Stimulated activated CD4-positive, alpha-beta T cell treated with anti-CD3 and anti-CD28 coated beads, Interleukin-4, amount 100 ng/mL, for 4 hours (primary cell): Measurements from ENCODE around the gene DLG5.

Experiments
- DNase-seq, 2 experiments: peaks; one replicate each; pipeline ENCODE4 v3.0.0-alpha.2; 2020

DLG5 gene

DNA sequence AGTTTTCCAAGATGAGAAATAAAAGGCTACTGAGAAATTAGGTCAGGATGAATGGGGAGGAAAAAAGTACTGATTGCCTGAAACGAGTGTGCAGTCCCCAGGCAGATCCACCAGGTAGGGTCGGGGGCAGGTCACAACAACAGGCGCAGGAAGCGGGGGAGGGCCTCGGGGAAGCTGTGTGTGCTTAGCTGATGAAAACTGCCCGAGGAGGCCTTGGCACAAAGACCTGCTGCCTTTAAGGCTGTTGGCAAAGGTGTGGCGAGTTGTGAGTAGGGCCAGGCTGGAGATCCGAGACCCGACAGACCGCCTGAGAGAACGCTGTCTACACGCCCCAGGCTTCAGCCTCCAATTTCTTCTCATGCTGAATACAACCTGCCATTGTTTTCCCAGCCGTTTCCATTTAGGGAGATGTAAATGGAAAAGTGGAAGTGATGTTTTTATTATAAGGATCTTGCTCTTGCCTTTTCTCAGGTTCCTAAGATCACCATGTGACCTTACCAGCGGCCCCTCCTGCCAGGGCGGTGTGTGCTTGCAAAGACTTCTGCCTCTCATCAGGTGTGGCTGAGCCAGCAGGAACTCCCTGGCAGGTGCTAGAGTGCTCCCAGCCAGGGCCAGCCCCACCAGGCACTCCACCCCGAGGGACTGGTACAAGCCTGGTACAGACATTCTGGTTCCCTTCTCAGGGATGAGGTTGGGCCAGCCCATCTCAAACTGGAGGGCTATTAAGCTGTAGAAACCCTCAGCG lies 60.8 kb downstream of the DLG5 start:
- no peak for DNase-seq

DNA sequence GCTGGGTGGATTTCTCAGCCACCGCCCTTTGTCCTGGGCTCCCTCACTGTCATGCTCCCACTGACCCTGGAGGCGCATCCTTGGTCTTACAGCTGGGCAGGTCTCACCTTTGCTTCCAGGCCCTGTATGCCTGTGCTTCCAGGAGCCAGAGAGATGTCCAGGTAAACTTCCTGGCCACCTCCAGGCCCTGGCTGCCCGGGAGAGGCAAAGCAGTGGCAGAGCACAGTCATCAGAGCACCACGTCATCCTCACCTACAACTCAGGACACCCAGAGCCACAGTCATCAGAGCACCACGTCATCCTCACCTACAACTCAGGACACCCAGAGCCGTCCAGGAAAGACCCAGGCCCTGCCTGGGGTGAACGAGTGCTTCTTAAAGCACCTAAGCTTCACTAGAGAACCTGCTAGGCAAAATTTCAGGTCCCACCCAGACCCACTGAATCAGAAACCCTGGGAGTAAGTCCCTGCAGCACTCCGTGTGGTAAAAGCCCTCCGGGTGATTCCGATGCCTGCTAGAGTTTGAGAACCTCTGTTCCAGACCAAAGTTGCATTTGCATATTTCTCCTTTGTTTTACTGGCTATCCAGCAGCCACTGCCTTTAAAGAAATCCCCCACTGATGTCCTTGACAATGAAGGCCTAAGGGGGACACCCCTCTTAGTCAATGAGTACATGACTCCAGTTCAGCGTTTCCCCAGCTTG lies 62.3 kb downstream of the DLG5 start:
- no peak for DNase-seq

DNA sequence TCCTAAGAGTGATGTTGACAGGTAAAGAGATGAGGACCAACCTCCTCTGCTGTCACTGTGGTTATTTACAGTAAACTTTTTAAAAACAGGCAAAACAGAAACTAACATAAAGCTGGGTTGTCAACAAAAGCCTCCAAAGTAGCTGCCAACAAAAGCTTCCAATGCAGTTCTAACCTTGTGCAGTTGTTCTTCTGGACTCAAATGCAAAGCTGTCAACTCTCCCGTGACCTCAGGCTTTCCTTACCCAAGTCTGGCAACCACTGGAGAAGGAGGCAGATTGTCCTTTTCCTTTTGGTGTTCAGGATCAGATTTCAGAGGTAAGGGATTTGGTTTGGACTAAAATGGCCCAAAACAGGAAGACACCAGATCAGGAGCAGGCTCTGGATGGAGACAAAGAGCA lies 63.1 kb downstream of the DLG5 start:
- DNase-seq: no peak

DNA sequence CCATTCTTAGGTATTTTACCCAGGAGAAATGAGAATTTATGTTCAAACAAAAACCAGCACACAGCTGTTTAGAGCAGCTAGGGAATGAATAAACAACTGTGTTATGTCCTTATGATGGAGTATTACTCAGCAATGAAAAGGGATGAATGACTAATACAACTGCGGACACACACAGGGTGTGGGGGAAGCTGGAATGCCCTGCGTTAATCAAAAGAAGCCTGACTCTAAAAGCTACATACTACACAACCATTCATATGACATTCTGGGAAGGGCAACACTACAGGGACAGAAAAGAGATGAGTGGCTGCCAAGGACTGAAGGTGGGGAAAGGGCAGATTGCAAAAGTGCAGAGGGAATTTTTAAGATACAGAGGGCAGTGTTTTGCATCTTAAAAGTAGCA lies 64.0 kb downstream of the DLG5 start:
- DNase-seq: no peak

DNA sequence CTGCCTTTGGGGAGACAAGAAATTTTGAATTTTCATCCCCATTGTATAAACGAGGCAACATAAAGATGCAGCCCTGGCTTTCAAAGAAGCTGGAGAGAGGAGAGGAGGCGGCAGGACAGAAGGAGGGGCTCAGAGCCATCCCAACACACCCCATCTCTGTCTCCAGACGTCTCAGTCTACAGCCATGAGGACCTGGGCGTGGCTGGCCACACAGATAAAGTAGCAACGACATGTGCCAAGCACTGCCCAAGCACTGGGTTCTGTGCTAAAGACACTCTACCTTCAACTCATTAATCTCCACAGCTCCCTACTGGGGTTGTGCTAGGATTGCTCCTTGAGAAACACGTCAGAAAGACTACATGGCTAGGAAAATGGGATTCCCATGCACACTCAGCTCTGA lies 65.2 kb downstream of the DLG5 start:
- no peak for DNase-seq

DNA sequence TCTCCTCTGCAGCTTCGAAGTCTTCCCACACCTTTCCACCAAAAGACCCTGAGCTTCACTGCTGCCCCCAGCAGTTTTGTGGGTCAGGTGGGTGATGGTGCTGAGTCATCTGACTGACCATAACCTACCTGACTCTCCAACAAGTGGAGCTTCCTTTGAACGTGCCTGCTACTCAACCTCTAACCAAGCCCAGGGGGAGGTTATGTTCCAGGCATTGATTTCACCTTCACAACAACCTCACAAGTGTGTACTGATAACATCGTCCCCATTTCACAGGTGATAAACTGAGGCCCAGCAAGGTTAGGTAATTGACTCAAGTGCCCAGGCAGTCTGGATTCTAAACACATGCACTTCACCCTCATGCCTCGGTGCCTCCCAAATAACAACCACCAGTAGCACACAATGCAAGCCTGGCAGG lies 66.7 kb downstream of the DLG5 start:
- no peak for DNase-seq

DNA sequence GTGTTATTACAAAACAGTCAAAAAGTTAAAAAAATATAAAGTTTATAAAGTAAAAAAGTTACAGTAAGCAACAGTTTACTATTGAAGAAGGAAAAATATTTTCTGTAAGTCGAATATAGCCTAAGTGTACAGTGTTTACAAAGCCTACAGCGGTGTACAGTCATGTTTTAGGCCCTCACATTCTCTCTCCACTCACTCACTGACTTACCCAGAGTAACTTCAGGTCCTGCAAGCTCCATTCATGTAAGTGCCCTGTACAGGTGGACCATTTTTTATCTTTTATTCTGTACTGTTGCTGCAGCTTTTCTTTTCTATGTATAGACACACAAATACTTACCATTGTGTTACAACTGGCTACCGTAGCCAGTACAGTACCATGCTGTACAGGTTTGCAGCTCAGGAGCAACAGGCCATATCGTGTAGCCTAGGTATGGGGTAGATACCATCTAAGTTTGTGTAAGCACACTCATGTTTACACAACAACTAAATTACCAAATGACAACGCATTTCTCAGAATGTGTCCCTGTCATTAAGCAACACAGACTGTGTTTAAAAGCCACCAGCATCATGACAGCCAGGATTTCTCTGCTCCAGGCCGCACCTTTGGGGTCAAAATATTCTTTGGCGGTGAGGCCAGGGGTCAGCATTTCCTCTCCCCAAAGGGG lies 67.2 kb downstream of the DLG5 start:
- DNase-seq: no peak

DNA sequence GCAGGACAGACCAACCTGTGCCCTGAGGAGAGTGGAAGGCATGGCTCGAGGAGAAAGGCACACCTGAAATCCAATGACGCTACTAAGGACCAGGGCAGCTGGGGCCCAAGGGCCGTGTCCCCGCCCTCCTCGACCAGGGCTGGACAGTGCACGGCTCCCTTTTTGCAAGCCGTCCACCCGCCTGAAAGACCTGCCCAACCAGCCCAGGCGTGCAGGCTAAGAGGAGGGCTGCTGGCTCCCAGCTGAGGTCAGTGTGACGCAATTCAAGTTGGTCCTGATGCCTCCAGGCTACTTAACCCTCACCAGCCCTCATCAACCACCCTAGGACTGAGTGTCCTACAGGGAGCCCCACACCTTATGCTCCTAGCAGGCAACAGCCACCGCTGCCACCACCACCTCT lies 69.3 kb downstream of the DLG5 start:
- DNase-seq: no peak

DNA sequence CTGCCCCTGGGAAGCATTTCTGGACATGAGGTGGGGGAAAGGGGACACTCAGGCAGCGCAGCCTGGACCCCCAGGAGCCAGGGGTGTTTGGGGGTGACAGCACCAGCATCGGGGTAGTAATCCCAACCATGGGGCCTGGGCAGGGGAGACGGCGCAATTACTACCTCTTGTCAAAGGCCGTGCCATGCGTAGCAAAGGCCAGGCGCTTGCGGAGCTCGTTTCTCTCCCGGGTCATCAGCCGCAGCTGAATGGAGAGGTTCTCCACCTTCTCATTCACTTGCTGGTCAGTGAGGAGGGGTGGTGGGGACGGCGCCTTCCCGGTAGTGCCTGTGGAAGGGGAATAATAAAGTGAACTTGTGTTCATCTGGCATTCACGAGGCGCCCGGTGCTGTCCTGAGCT lies 70.0 kb downstream of the DLG5 start:
- no peak for DNase-seq

DNA sequence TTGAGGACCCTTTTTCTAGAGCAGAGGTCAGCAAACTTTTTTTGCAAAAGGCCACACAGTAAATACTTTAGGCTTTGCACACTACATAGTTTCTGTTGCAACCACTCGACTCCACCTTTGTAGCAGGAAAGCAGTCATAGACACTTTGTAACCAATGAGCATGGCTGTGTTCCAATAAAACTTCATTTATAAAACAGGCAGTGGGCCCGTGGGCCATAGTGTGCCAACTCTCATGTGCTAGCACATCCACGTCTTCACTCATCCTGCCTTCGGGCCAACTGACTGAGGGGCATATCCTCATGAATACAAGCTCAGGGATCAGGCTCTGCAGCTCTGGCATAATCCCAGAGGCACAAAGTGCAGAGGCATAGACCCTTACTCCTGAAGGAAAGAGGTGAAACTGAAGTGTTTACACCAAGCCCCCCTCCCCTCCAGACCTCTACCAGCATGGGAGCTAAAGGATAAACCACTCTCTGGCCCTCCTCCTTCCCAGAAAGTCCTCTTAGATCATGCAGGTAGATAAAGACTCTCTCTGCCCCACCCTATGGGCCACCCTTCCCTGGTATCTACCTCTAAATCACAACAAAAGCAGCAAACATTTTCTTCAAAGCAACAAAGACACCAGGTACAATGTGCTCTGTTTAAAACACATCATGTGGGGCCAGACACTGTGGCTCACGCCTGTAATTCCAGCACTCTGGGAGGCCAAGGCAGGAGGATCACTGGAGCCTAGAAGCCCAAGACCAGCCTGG lies 71.0 kb downstream of the DLG5 start:
- DNase-seq: no peak

DNA sequence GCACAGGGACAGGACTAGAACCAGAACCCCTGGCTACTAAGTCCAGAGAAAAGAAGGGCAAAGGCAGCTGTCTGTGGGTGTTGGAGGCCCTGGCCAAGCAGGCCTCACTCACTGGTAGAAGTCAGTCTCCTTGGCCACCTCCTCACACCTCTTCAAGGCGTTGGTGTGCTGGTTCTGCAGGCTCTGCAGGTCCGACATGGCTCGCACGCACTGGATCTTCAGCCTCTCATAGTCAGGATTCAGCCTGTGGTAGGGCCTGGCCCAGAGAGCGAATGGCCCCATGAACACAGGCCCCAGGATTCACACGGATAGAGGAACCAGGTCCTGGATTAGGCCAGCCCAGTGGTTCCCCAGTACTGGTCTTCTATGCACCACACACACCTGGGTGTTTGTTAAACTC lies 72.4 kb downstream of the DLG5 start:
- DNase-seq: no peak

DNA sequence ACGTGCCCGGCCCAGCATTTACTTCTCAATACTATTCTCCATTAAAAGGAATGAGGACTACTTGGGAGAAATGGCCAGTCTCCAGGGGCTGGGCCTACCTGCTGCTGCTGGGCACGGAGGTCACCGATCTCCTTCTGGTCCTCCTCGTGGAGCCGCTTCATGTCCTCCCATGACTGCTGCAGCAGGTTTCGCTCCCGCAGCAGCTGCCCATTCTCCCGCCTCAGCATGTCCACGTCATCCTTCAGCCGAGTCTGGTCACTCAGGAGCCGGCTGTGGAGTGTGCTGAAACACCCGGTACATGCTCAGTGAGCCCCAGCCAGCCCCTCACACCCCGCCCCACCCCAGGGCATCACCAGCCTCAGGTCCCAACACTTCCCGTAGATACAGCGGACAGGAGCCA lies 73.3 kb downstream of the DLG5 start:
- DNase-seq: no peak

DNA sequence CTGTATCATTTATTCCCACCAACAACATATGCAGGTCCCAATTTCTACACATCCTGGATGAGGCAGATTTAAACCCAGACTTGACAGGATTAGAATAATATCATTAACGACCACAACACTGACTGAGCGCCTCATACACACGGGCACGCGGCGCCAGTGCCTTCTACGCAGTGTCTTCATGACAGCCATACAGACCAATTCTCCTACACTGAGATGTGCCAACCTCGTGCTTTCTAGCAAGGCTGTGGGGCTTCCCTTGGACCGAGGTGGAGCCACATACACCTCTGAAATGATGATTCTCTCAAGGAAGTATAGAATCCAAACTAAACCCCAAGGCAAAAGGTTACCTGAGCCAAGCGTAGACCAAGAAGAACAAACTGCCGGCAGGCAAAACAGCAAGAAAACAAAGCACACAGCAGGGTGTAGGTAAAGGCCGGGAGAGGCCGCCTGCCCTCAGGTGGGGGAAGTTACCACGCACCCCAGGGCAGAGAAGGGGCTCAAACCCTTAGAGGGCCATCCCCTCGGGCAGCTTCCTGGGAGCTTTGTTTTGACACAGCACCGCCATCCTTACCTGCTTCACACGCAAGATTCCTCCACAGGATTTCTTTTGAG lies 75.8 kb downstream of the DLG5 start:
- DNase-seq: no peak

DNA sequence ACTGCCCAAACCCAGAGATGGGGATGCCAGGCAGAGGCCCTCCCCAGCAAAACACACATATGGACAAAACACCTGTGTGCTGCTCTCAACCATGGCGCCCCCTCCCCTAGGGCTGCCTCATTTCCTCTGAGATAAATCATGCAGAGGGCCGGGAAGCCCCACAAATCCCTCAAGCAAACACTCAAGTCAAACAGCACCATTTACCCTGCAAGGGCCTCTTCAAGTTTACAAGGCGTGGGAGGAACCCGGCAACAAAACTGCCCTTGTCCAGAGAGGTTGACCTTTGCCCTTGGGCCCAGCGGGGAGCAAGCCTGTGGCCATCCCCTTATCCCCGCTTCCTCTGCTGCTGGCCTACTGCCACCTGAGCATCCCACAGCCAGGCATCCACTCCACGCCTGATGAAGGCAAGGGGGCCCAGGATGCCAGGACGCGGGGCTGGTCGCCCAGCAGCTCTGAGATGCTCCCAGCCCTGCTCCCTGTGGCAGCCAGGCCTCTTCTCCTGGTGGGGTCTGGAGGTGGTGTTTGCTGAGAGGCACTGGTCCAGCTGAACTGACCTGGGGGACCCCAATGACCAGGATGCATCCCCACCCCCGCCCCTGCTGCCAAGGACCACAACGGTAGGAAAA lies 77.4 kb downstream of the DLG5 start:
- DNase-seq: no peak

DNA sequence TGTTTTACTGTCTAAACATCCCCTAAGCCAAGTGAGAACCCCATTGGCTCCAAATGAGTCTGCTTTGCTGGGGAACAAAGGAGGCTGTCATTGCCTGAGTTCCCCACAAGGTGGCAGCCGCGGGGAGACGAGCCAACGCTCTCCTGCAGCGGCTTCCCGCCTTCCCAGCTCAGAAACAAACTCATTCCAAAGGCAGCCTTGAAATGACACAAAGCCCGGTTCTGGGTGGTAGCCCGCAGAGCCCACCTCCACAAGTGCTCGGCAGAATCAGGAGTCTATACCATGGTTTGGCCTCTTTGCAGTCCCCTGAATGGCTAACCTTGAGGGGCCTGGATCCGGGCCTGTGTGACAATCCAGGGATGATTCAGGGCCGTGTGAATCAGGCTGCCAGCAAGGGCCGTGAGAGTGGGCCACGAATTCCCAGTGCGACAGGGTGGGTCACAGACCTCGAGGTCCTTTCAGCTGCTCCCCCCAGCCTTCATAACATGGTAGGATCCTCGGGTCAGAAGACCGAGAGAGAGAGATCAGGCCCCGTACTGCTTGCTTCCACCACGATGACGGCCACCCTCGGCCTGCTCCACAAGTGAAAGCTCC lies 79.7 kb downstream of the DLG5 start:
- DNase-seq: peak; percentile 31 to 59

DNA sequence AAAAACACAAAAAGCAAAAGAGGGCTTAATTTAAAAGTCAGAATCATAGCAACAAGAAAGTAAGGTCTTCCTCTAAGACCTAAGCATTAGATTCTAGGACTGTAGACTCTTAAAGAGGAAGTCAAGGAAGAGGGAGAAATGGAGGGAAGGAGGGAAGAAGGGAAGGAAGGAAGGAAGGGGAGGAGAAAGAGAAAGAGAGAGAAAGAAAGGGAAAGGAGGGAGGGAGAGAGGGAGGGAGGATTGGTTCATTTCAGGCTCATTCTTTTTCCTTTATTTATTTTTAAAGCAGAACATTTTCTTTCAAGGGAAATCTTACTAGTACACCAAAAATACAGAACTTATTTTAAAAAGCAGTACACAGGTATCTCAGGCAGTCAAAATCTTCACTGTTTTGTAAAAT lies 81.1 kb downstream of the DLG5 start:
- DNase-seq: no peak

DNA sequence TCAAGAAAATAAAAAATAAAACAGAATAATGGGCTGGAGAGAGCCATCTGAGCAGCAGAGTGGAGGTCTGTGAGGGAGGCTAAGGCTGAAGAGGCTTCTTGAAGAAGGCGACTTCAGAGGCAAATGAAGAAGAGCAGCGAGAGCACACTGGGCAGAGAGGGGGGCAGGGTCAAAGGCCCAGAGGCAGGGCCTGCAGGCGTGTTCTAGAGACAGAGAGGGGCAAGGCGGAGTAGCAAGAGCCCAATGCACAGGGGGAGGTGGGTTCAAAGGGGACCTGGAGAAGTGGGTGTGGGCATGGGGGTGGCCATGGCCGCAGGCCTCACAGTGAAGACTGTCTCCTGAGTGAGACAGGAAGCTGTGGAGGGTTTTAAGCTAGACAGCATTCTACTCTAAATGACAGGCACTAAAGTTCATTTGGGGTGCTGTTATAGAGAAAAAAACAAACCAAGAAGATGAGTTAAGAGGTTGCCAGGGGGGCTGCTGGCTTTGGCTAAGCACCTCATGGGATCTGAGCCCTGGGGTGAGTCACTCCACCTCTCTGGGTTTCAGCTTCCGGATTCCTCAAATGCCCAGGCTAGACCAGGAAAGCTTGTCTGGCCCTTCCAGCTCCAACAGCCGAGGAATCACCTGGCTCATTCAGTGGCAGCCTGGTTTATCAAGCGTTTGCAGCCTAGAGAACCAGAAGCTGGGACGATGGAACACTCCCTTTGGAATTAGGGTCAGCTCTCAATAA lies 81.7 kb downstream of the DLG5 start:
- DNase-seq: no peak

DNA sequence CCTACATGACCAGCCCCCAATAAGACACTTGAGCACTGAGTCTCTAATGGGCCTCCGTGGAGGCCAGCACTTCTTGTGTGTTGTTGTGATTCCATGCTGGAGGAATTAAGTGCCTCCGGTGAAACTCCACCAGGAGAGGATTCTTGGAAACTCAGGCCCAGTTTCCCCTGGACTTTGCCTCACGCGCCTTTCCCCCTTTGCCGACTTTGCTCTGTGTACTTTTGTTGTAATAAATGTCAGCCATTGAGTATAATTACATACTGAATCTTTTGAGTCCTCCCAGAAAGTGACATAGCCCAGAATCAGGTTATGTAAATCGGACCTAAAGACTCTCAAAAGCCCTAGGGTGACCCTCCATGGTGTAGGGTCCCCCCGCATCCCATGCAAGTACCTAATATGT lies 82.4 kb downstream of the DLG5 start:
- DNase-seq: no peak

DNA sequence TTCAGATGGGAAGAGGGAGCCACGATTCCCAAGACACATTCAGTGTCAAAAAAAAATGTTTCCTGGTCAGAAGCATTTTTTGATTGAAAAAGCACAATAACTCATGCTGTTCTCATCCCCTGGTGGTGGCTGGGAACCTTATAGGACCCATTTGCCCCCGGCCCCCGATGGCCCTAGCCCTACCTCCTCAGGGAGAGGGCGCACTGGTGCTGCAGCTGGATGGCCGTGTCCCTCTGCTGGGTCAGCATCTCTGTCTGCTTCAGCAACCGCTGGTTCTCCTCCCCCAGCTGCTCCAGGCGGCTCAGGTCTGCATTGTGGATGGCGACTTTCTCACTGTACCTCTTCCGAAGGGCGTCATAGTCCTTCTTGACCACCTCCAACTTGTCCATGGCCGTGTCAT lies 83.3 kb downstream of the DLG5 start:
- no peak for DNase-seq

DNA sequence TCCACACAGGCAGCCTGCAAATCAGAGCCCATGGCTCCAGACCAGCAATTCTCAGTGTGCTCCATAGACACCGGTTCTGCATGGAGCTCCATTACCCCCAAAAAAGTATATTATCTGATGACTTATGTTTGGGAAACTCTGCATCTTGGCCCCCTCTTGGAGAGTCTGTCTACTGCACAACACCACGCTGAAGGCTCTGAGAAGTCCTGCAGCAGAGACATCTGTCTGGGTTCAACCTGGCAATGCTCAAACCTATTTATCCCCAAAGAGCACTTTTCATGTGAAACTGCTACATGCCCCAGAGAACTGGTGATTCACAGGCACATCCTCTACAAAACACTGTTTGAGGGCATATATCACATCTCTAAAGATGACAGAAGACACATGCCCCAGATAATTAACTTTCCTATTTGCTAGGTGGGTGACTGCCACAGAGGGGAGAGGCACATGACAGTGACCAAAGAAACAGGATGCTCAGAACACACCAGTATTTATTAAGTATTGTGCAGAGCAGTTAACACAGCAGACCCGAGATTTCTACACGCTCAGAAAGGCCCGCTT lies 83.8 kb downstream of the DLG5 start:
- DNase-seq: no peak
